ENCODE measurements around the gene C21orf58.

C21orf58 gene

GRCh38 chr21:46308431-46308830, 15.2 kb downstream of the C21orf58 start:
- Histone ChIP-seq H3K36me3 (ENCODE audit: control insufficient read depth, insufficient read depth, low read length) (peaks cover 48% of the 10 kb centered on the region), H3K4me1 (ENCODE audit: control insufficient read depth, insufficient read depth, low read length) (no peaks in the 10 kb centered on the region), H3K4me3 (ENCODE audit: low read depth, low read length) (no peak overlapping the region), H3K27ac (ENCODE audit: low read depth, low read length) (no peak overlapping the region), H3K27me3 (ENCODE audit: control insufficient read depth, insufficient read depth, low read length) (no peaks in the 10 kb centered on the region), H3K9ac (ENCODE audit: low read length) (no peak overlapping the region), H3K9me3 (ENCODE audit: control insufficient read depth, insufficient read depth, low read depth, low read length) (no peaks in the 10 kb centered on the region)

- no peaks in the 10 kb centered on the region for H3K4me1 ChIP-seq (ENCODE audit: control insufficient read depth, insufficient read depth, low read length)
- no peak overlapping the region for H3K9ac ChIP-seq (ENCODE audit: low read length)
- peaks cover 40% of the 10 kb centered on the region for H3K36me3 ChIP-seq (ENCODE audit: control insufficient read depth, insufficient read depth, low read length)
- no peaks in the 10 kb centered on the region for H3K27me3 ChIP-seq (ENCODE audit: control insufficient read depth, insufficient read depth, low read length)
- H3K9me3 ChIP-seq (ENCODE audit: control insufficient read depth, insufficient read depth, low read depth, low read length) = no peaks in the 10 kb centered on the region
- H3K4me3 ChIP-seq (ENCODE audit: low read depth, low read length) = no peak overlapping the region
- no peak overlapping the region for H3K27ac ChIP-seq (ENCODE audit: low read depth, low read length)
Measured at GRCh38 chr21:46307625-46308024, 16.0 kb downstream of the C21orf58 start.

- no peak overlapping the region for H3K27ac ChIP-seq (ENCODE audit: low read depth, low read length)
- no peak overlapping the region for H3K9ac ChIP-seq (ENCODE audit: low read length)
- no peaks in the 10 kb centered on the region for H3K9me3 ChIP-seq (ENCODE audit: control insufficient read depth, insufficient read depth, low read depth, low read length)
- H3K4me3 ChIP-seq (ENCODE audit: low read depth, low read length) = no peak overlapping the region
- H3K27me3 ChIP-seq (ENCODE audit: control insufficient read depth, insufficient read depth, low read length) = no peaks in the 10 kb centered on the region
- no peaks in the 10 kb centered on the region for H3K4me1 ChIP-seq (ENCODE audit: control insufficient read depth, insufficient read depth, low read length)
- peaks cover 51% of the 10 kb centered on the region for H3K36me3 ChIP-seq (ENCODE audit: control insufficient read depth, insufficient read depth, low read length)
Measured at GRCh38 chr21:46304955-46305354, 18.7 kb downstream of the C21orf58 start.

GRCh38 chr21:46304437-46304836, 19.2 kb downstream of the C21orf58 start:
- no peaks in the 10 kb centered on the region for H3K4me1 ChIP-seq (ENCODE audit: control insufficient read depth, insufficient read depth, low read length)
- no peaks in the 10 kb centered on the region for H3K27me3 ChIP-seq (ENCODE audit: control insufficient read depth, insufficient read depth, low read length)
- no peak overlapping the region for H3K9ac ChIP-seq (ENCODE audit: low read length)
- no peak overlapping the region for H3K27ac ChIP-seq (ENCODE audit: low read depth, low read length)
- peaks cover 1% of the 10 kb centered on the region; the same call in 1 of the 2 replicates for H3K9me3 ChIP-seq (ENCODE audit: control insufficient read depth, insufficient read depth, low read depth, low read length)
- H3K36me3 ChIP-seq (ENCODE audit: control insufficient read depth, insufficient read depth, low read length) = peaks cover 53% of the 10 kb centered on the region
- H3K4me3 ChIP-seq (ENCODE audit: low read depth, low read length) = no peak overlapping the region

- no peak overlapping the region for H3K4me3 ChIP-seq (ENCODE audit: low read depth, low read length)
- H3K27ac ChIP-seq (ENCODE audit: low read depth, low read length) = no peak overlapping the region
- no peak overlapping the region for H3K9ac ChIP-seq (ENCODE audit: low read length)
- no peaks in the 10 kb centered on the region for H3K4me1 ChIP-seq (ENCODE audit: control insufficient read depth, insufficient read depth, low read length)
- peaks cover 4% of the 10 kb centered on the region; the same call in 1 of the 2 replicates for H3K9me3 ChIP-seq (ENCODE audit: control insufficient read depth, insufficient read depth, low read depth, low read length)
- no peaks in the 10 kb centered on the region; the same call in 1 of the 2 replicates for H3K27me3 ChIP-seq (ENCODE audit: control insufficient read depth, insufficient read depth, low read length)
- H3K36me3 ChIP-seq (ENCODE audit: control insufficient read depth, insufficient read depth, low read length) = peaks cover 42% of the 10 kb centered on the region
Measured at GRCh38 chr21:46301759-46302158, 21.9 kb downstream of the C21orf58 start.

GRCh38 chr21:46299167-46299566, 24.5 kb downstream of the C21orf58 start:
- Histone ChIP-seq H3K4me1 (ENCODE audit: control insufficient read depth, insufficient read depth, low read length) (peaks cover 15% of the 10 kb centered on the region), H3K27ac (ENCODE audit: low read depth, low read length) (no peak overlapping the region), H3K9me3 (ENCODE audit: control insufficient read depth, insufficient read depth, low read depth, low read length) (peaks cover 4% of the 10 kb centered on the region; the same call in 1 of the 2 replicates), H3K4me3 (ENCODE audit: low read depth, low read length) (no peak overlapping the region), H3K36me3 (ENCODE audit: control insufficient read depth, insufficient read depth, low read length) (peaks cover 33% of the 10 kb centered on the region), H3K9ac (ENCODE audit: low read length) (no peak overlapping the region), H3K27me3 (ENCODE audit: control insufficient read depth, insufficient read depth, low read length) (no peaks in the 10 kb centered on the region; the same call in 1 of the 2 replicates)

GRCh38 chr21:46297338-46298271, 26.1 kb downstream of the C21orf58 start:
- peaks cover 15% of the 10 kb centered on the region for H3K4me1 ChIP-seq (ENCODE audit: control insufficient read depth, insufficient read depth, low read length)
- peaks cover 32% of the 10 kb centered on the region for H3K36me3 ChIP-seq (ENCODE audit: control insufficient read depth, insufficient read depth, low read length)
- H3K27ac ChIP-seq (ENCODE audit: low read depth, low read length) = peak overlapping the region; percentile 33; the same call in 1 of the 2 replicates
- peaks cover 4% of the 10 kb centered on the region; the same call in 1 of the 2 replicates for H3K9me3 ChIP-seq (ENCODE audit: control insufficient read depth, insufficient read depth, low read depth, low read length)
- H3K9ac ChIP-seq (ENCODE audit: low read length) = no peak overlapping the region
- H3K27me3 ChIP-seq (ENCODE audit: control insufficient read depth, insufficient read depth, low read length) = no peaks in the 10 kb centered on the region; the same call in 1 of the 2 replicates
- peak overlapping the region; percentile 45; the same call in 1 of the 2 replicates for H3K4me3 ChIP-seq (ENCODE audit: low read depth, low read length)

GRCh38 chr21:46295996-46296752, 27.5 kb downstream of the C21orf58 start:
- H3K27ac ChIP-seq (ENCODE audit: low read depth, low read length) = no peak overlapping the region
- peaks cover 15% of the 10 kb centered on the region for H3K4me1 ChIP-seq (ENCODE audit: control insufficient read depth, insufficient read depth, low read length)
- H3K9me3 ChIP-seq (ENCODE audit: control insufficient read depth, insufficient read depth, low read depth, low read length) = peaks cover 4% of the 10 kb centered on the region; the same call in 1 of the 2 replicates
- H3K4me3 ChIP-seq (ENCODE audit: low read depth, low read length) = no peak overlapping the region
- H3K36me3 ChIP-seq (ENCODE audit: control insufficient read depth, insufficient read depth, low read length) = peaks cover 31% of the 10 kb centered on the region
- no peak overlapping the region for H3K9ac ChIP-seq (ENCODE audit: low read length)
- no peaks in the 10 kb centered on the region; the same call in 1 of the 2 replicates for H3K27me3 ChIP-seq (ENCODE audit: control insufficient read depth, insufficient read depth, low read length)

GRCh38 chr21:46295177-46295770, 28.4 kb downstream of the C21orf58 start:
- Histone ChIP-seq H3K9ac (ENCODE audit: low read length) (no peak overlapping the region), H3K36me3 (ENCODE audit: control insufficient read depth, insufficient read depth, low read length) (peaks cover 24% of the 10 kb centered on the region), H3K9me3 (ENCODE audit: control insufficient read depth, insufficient read depth, low read depth, low read length) (peaks cover 4% of the 10 kb centered on the region; the same call in 1 of the 2 replicates), H3K27me3 (ENCODE audit: control insufficient read depth, insufficient read depth, low read length) (no peaks in the 10 kb centered on the region; the same call in 1 of the 2 replicates), H3K27ac (ENCODE audit: low read depth, low read length) (no peak overlapping the region), H3K4me1 (ENCODE audit: control insufficient read depth, insufficient read depth, low read length) (peaks cover 15% of the 10 kb centered on the region), H3K4me3 (ENCODE audit: low read depth, low read length) (no peak overlapping the region)

GRCh38 chr21:46294647-46295176, 29.0 kb downstream of the C21orf58 start:
- no peaks in the 10 kb centered on the region; the same call in 1 of the 2 replicates for H3K27me3 ChIP-seq (ENCODE audit: control insufficient read depth, insufficient read depth, low read length)
- no peak overlapping the region for H3K27ac ChIP-seq (ENCODE audit: low read depth, low read length)
- H3K4me3 ChIP-seq (ENCODE audit: low read depth, low read length) = no peak overlapping the region
- H3K9me3 ChIP-seq (ENCODE audit: control insufficient read depth, insufficient read depth, low read depth, low read length) = peaks cover 4% of the 10 kb centered on the region; the same call in 1 of the 2 replicates
- H3K9ac ChIP-seq (ENCODE audit: low read length) = no peak overlapping the region
- peaks cover 15% of the 10 kb centered on the region for H3K4me1 ChIP-seq (ENCODE audit: control insufficient read depth, insufficient read depth, low read length)
- H3K36me3 ChIP-seq (ENCODE audit: control insufficient read depth, insufficient read depth, low read length) = peaks cover 23% of the 10 kb centered on the region

Data from HUES6 (cell line).